Adrenal gland (tissue), 12 donors: Measurements from ENCODE around the gene RNF125. TPM values are rescaled to one million over a fixed set of nuclear protein-coding genes. Genes with fewer than 3 reads are reported as not detected.
A peak's percentile ranks its signal among the peaks of the same experiment; 100 is the strongest.

Experiments used
- DNase-seq, 7 donors: peaks; one replicate each; pipeline ENCODE4 v3.0.0-alpha.2; 2019 to 2020
- H3K27ac ChIP-seq, 5 donors: fragments of 200-600 bp; sonication (generic) in 4 of 5; 1 replicate in 3 of 5; 2 replicates in 2 of 5; pipeline versions ENCODE4 v1.5.1 to v1.8.0; 2016 to 2020; ENCODE audit warnings: mild to moderate bottlenecking in 1 of 5
- H3K27me3 ChIP-seq: fragments of 200-600 bp; 2 replicates; pipeline ENCODE4 v1.8.0; 2021
- H3K36me3 ChIP-seq, 2 donors: fragments of 200-600 bp; replicated peaks in 1 of 2; 1 replicate in 1 of 2; 2 replicates in 1 of 2; pipeline versions ENCODE4 v1.5.1 to v1.8.0; 2018 to 2022
- H3K4me1 ChIP-seq, 2 donors: fragments of 200-600 bp; replicated peaks in 1 of 2; 1 replicate in 1 of 2; 2 replicates in 1 of 2; pipeline versions ENCODE4 v1.5.1 to v1.8.0; 2018 to 2021
- H3K4me3 ChIP-seq, 4 donors: fragments of 200-600 bp; sonication (generic) in 3 of 4; one replicate each; pipeline ENCODE4 v1.5.1; 2016 to 2018
- H3K9me3 ChIP-seq, 3 donors: fragments of 200-600 bp; sonication (generic) in 1 of 3; replicated peaks in 1 of 3; 1 replicate in 2 of 3; 2 replicates in 1 of 3; pipeline versions ENCODE4 v1.5.1 to v1.8.0; 2016 to 2021
- POLR2A ChIP-seq, 2 donors: fragments of 450-650 bp; IDR thresholded peaks; one replicate each; pipeline ENCODE4 v1.6.1; 2017; ENCODE audit warnings: antibody characterized with exemption in 2 of 2, mild to moderate bottlenecking in 2 of 2, moderate library complexity in 1 of 2
- WGBS, 4 donors: extraction: QIAGEN DNeasy Blood & Tissue Kit in 2 of 4; methylation state at CpG; one replicate each; pipeline versions ENCODE4 v1.1.5 to v1.1.7; 2013 to 2017; 5-methylcytosine and 5-hydroxymethylcytosine counted together
- intact Hi-C, 2 donors: fragments of 100-400 bp; cut with DNase I; formaldehyde crosslinking; loops; one replicate each; pipeline versions ENCODE4 v1.14.1 to v1.15.0; 2022 to 2023
- polyA plus RNA-seq, 3 donors: library from polyadenylated mRNA; stranded (reverse); fragments of 200-250 nt in 2 of 3; fragments of 350-450 nt in 1 of 3; fragmentation: Illumina TruSeq in 1 of 3; extraction: RNeasy Lipid Tissue Mini Kit (QIAGEN cat#74804) in 1 of 3; gene quantifications; one replicate each; pipeline ENCODE4 v1.2.3, GENCODE V29; 2013 to 2014
- total RNA-seq, 9 donors: library from RNA; depleted of rRNA in 4 of 9; stranded (reverse); fragments of >200 nt in 4 of 9; fragments of 120-200 nt in 1 of 9; fragmentation: NEBNext Ultra II Directional in 1 of 9; extraction: Animal tissue kit (Norgen Biotek cat#: 25700) in 1 of 9; gene quantifications; one replicate each; pipeline versions ENCODE4 v1.1.0 to v1.2.4, GENCODE V29; 2013 to 2023
- TF ChIP-seq, protein P1 (sequence below), 6 experiments: fragments of 450-650 bp in 4 of 6; fragments of 200-600 bp in 2 of 6; sonication (generic) in 1 of 6; IDR thresholded peaks; 1 replicate in 5 of 6; 2 replicates in 1 of 6; pipeline versions ENCODE4 v1.5.1 to v1.8.0; 2016 to 2021; ENCODE audit warnings: antibody characterized with exemption in 6 of 6, mild to moderate bottlenecking in 2 of 6, moderate library complexity in 1 of 6
- donor health status: healthy with polysubstance abuse.
- donor health status: Bipolar disorder and iron deficiency.
- donor health status: DM: yes; HTN: yes; CAD: no.
- donor health status: DM: no; HTN: no; CAD: no.
- donor health status: DM: no; HTN: no; CAD: no.
- donor health status: DM: yes; HTN: yes; CAD: no.

Gene RNF125
- total and polyA plus RNA-seq, 12 donors: 0.44 to 7.9 (median 2.0) TPM

DNA sequence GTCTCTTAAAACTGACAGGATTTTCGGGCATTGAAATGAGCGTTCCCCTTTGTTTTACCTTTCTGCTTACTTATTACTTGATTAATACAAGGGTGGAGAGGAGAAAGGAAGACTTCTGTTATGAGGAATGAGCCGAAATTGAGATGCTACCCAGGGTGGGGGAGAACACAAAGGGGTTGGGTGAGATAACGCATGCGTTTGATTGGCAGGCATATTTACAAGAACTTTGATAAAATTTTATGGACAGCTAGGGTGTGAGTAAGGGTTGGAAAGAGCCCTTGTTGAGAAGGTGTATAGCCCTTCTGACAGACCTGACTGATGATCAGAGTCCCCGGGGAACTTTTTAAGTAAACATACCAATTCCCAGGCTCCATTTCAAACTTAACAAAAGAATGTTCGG, 74.9 kb downstream of the RNF125 start:
- 11 to 15% (median 12%) methylated on average over 7 of the region's 7 CpGs for WGBS, 4 donors
- H3K9me3 ChIP-seq: no peaks in the 10 kb centered on the region
- intact Hi-C loops: loop anchor here in 1 of 2 donors (5.0 kb wide), 2 partner anchors 76 to 166 kb away; partner anchors contain the start of gene RNF125
- H3K27ac ChIP-seq: peak overlapping the region; percentile 55 to 100 (median 99)
- peaks cover 23 to 27% of the 10 kb centered on the region in 2 donors for H3K4me1 ChIP-seq
- DNase-seq: no peak
- TF ChIP-seq POLR2A (IDR thresholded peaks at IDR 0.05): no peak
- TF ChIP-seq, protein P1, sequence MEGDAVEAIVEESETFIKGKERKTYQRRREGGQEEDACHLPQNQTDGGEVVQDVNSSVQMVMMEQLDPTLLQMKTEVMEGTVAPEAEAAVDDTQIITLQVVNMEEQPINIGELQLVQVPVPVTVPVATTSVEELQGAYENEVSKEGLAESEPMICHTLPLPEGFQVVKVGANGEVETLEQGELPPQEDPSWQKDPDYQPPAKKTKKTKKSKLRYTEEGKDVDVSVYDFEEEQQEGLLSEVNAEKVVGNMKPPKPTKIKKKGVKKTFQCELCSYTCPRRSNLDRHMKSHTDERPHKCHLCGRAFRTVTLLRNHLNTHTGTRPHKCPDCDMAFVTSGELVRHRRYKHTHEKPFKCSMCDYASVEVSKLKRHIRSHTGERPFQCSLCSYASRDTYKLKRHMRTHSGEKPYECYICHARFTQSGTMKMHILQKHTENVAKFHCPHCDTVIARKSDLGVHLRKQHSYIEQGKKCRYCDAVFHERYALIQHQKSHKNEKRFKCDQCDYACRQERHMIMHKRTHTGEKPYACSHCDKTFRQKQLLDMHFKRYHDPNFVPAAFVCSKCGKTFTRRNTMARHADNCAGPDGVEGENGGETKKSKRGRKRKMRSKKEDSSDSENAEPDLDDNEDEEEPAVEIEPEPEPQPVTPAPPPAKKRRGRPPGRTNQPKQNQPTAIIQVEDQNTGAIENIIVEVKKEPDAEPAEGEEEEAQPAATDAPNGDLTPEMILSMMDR (IDR thresholded peaks at IDR 0.05): no peak
- H3K27me3 ChIP-seq: no peaks in the 10 kb centered on the region
- peak overlapping the region in 3 of 4 donors; percentile 5 to 93 (median 69) for H3K4me3 ChIP-seq
- H3K36me3 ChIP-seq: no peaks in the 10 kb centered on the region

DNA sequence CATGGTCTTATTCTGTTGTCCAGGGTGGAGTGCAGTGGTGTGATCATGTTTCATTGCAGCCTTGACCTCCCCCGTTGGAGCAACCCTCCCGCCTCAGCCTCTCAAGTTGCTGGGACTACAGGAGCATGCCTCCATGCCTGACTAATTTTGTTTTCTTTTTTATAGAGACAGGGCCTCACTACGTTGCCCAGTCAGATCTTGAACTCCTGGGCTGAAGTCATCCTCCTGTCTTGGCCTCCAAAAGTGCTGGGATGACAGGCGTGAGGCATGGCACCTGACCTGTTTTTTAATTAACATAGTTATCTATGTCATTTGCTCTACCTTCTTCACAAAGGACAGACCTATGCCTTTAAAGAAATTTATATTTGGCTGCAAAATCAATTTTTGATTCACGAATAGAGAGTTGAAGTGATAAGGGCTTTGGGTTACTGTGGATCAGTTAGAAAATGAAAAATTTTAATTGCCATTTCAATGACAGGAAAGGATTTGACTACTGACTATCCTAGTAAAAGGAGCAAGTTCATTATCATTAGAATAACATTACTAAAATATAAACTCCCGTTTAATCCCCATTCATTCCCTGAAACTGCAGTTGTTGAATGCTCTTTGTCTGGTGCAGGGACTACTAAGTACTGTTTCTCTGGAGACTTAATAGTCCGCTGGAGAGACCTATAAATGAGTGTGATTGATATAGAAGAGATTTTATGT, 76.7 kb downstream of the RNF125 start:
- 71 to 75% (median 72%) methylated on average over 7 of the region's 7 CpGs for WGBS, 4 donors
- H3K4me3 ChIP-seq: no peak overlapping the region
- no peaks in the 10 kb centered on the region for H3K9me3 ChIP-seq
- H3K36me3 ChIP-seq: no peaks in the 10 kb centered on the region
- TF ChIP-seq POLR2A (IDR thresholded peaks at IDR 0.05): no peak
- TF ChIP-seq, protein P1 (IDR thresholded peaks at IDR 0.05): no peak
- H3K4me1 ChIP-seq: peaks cover 26 to 30% of the 10 kb centered on the region in 2 donors
- no peak overlapping the region for H3K27ac ChIP-seq
- peak in 1 of 7 donors; percentile 21 for DNase-seq
- intact Hi-C loops: no loop called here
- no peaks in the 10 kb centered on the region for H3K27me3 ChIP-seq

DNA sequence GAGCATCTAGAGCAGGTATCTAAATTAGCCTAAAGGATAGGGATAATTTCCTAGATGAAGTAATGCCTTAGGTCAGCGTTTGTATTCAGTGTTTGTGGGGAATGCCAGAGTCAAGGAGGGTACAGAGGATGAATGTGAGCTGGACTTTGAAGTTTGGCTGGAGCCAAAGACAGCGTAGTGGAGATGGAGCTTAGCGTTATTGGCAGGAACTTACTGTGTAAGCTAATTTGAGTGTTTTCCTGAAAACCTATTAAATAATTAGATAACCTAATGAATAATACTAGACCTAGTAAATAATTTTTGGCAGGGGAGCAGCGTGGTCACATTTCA, 77.2 kb downstream of the RNF125 start:
- no peaks in the 10 kb centered on the region for H3K36me3 ChIP-seq
- 81 to 92% (median 86%) methylated on average over 4 of the region's 4 CpGs for WGBS, 4 donors
- no peaks in the 10 kb centered on the region for H3K27me3 ChIP-seq
- H3K4me1 ChIP-seq: peaks cover 26 to 30% of the 10 kb centered on the region in 2 donors
- H3K9me3 ChIP-seq: no peaks in the 10 kb centered on the region
- H3K4me3 ChIP-seq: no peak overlapping the region
- H3K27ac ChIP-seq: no peak overlapping the region
- TF ChIP-seq POLR2A (IDR thresholded peaks at IDR 0.05): no peak
- TF ChIP-seq, protein P1 (IDR thresholded peaks at IDR 0.05): no peak
- no peak for DNase-seq
- intact Hi-C loops: no loop called here

DNA sequence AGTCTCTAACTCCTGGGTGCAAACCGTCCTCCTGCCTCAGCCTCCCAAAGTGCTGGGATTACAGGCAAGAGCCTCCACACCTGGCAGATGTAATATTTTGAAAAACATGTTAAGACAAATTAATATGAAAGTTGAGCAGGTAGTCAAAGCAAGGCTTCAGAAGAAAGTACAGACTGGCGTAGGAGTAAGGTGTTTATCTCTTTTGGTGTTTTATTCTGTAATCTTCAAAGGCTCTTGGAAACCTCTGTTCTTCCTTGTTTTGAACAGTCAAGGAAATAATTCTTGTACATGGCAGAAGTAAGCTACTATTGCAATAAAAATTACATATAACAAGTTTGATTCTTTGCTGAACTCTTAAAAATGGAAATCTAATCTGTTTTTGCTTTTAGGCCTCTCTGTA, 78.3 kb downstream of the RNF125 start:
- WGBS, 4 donors: 83 to 89% (median 86%) methylated on average over 2 of the region's 2 CpGs
- no peak for DNase-seq
- TF ChIP-seq POLR2A (IDR thresholded peaks at IDR 0.05): no peak
- TF ChIP-seq, protein P1 (IDR thresholded peaks at IDR 0.05): no peak
- peaks cover 23 to 26% of the 10 kb centered on the region in 2 donors for H3K4me1 ChIP-seq
- intact Hi-C loops: no loop called here
- no peak overlapping the region for H3K4me3 ChIP-seq
- H3K27me3 ChIP-seq: no peaks in the 10 kb centered on the region
- H3K36me3 ChIP-seq: no peaks in the 10 kb centered on the region
- H3K9me3 ChIP-seq: no peaks in the 10 kb centered on the region
- H3K27ac ChIP-seq: no peak overlapping the region
